DND-41 (cell line): ENCODE measurements around the gene KRTAP21-1.

Experiments used
- ATAC-seq: fragments of 200-7000 bp; cut with Tn5 transposase; 3 replicates; pipeline ENCODE4 v1.9.1; 2021; ENCODE audit warnings: low read depth; ENCODE audit not compliant: insufficient read depth
- DNase-seq: peaks from one replicate; pipeline ENCODE4 v3.0.0-alpha.2; 2020
- H2AFZ ChIP-seq: 2 replicates; pipeline ENCODE4 v1.6.0; 2012; ENCODE audit warnings: low read depth, low read length
- H3K27ac ChIP-seq: 2 replicates; pipeline ENCODE4 v1.5.1; 2012; ENCODE audit warnings: low read length, inconsistent platforms
- H3K27me3 ChIP-seq: fragments of 200-600 bp; sonication (generic); 2 replicates; pipeline ENCODE4 v1.6.0; 2012; ENCODE audit warnings: low read length, mild to moderate bottlenecking, inconsistent platforms; ENCODE audit not compliant: insufficient read depth, poor library complexity
- H3K36me3 ChIP-seq: 2 replicates; pipeline ENCODE4 v1.5.1; 2012; ENCODE audit warnings: low read length, inconsistent platforms; ENCODE audit not compliant: insufficient read depth
- H3K4me1 ChIP-seq: 2 replicates; pipeline ENCODE4 v1.5.1; 2012; ENCODE audit warnings: mild to moderate bottlenecking, low read length; ENCODE audit not compliant: insufficient read depth
- H3K4me2 ChIP-seq: 2 replicates; pipeline ENCODE4 v1.6.0; 2012; ENCODE audit warnings: mild to moderate bottlenecking, moderate library complexity, low read length, inconsistent platforms; ENCODE audit not compliant: insufficient read depth
- H3K4me3 ChIP-seq, 2 experiments: fragments of 200-600 bp in 1 of 2; shearing (Covaris generic) in 1 of 2; 2 replicates each; pipeline ENCODE4 v1.5.1; 2012 to 2016; ENCODE audit warnings: inconsistent platforms in 2 of 2, low read length in 2 of 2, mild to moderate bottlenecking in 2 of 2, low read depth in 1 of 2, moderate library complexity in 1 of 2
- H3K79me2 ChIP-seq: 2 replicates; pipeline ENCODE4 v1.6.0; 2012; ENCODE audit warnings: low read length, inconsistent platforms; ENCODE audit not compliant: insufficient read depth
- H3K9ac ChIP-seq: 2 replicates; pipeline ENCODE4 v1.6.0; 2012; ENCODE audit warnings: low read depth, mild to moderate bottlenecking, inconsistent platforms, low read length, moderate library complexity
- H3K9me3 ChIP-seq: 2 replicates; pipeline ENCODE4 v1.5.1; 2012; ENCODE audit warnings: low read length, moderate library complexity, mild to moderate bottlenecking, inconsistent platforms; ENCODE audit not compliant: insufficient read depth, severe bottlenecking
- H4K20me1 ChIP-seq: 2 replicates; pipeline ENCODE4 v1.6.0; 2012; ENCODE audit warnings: low read length; ENCODE audit not compliant: insufficient read depth
- EZH2 ChIP-seq: IDR thresholded peaks from 3 replicates; pipeline ENCODE4 v1.6.1; 2012; ENCODE audit warnings: borderline replicate concordance, low read depth, mild to moderate bottlenecking, moderate library complexity, low read length, inconsistent platforms; ENCODE audit not compliant: severe bottlenecking
- TF ChIP-seq, protein P1 (sequence below): IDR thresholded peaks from 2 replicates; pipeline ENCODE4 v1.5.1; 2012; ENCODE audit warnings: borderline replicate concordance, low read length, moderate library complexity, mild to moderate bottlenecking; ENCODE audit not compliant: poor library complexity, severe bottlenecking; ENCODE audit errors: extremely low read depth

KRTAP21-1 gene

DNA sequence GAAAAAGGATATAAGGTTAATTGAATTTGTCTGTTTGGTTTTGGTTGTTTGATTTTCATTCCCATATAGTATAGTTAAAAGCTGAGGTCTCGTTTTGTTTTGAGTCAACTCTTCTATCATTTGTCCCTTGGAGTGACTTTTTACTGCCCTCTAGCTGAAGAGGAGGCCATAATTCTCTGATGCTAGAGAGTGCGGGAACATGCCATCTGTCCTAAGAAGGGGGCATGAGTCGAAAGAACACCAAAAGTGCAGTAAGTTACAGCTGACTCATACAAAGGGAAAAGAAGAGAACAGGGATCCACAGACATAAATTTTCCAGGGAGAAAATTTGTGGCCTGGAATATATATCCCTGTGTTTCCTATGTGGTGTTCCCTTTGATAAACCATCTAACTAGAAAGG is 40.8 kb downstream of the KRTAP21-1 start:
- Histone ChIP-seq H2AFZ (no peak overlapping the region), H3K9me3 (no peaks in the 10 kb centered on the region), H3K79me2 (no peaks in the 10 kb centered on the region), H3K9ac (no peak overlapping the region), H3K4me3 (no peak overlapping the region), H4K20me1 (no peaks in the 10 kb centered on the region), H3K36me3 (no peaks in the 10 kb centered on the region), H3K4me1 (no peaks in the 10 kb centered on the region), H3K4me2 (no peak overlapping the region), H3K27me3 (no peaks in the 10 kb centered on the region), H3K27ac (no peak overlapping the region)
- ATAC-seq, result no peak
- no peak for DNase-seq
- TF ChIP-seq, protein P1, sequence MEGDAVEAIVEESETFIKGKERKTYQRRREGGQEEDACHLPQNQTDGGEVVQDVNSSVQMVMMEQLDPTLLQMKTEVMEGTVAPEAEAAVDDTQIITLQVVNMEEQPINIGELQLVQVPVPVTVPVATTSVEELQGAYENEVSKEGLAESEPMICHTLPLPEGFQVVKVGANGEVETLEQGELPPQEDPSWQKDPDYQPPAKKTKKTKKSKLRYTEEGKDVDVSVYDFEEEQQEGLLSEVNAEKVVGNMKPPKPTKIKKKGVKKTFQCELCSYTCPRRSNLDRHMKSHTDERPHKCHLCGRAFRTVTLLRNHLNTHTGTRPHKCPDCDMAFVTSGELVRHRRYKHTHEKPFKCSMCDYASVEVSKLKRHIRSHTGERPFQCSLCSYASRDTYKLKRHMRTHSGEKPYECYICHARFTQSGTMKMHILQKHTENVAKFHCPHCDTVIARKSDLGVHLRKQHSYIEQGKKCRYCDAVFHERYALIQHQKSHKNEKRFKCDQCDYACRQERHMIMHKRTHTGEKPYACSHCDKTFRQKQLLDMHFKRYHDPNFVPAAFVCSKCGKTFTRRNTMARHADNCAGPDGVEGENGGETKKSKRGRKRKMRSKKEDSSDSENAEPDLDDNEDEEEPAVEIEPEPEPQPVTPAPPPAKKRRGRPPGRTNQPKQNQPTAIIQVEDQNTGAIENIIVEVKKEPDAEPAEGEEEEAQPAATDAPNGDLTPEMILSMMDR, result no peak
- no peak for TF ChIP-seq EZH2

DNA sequence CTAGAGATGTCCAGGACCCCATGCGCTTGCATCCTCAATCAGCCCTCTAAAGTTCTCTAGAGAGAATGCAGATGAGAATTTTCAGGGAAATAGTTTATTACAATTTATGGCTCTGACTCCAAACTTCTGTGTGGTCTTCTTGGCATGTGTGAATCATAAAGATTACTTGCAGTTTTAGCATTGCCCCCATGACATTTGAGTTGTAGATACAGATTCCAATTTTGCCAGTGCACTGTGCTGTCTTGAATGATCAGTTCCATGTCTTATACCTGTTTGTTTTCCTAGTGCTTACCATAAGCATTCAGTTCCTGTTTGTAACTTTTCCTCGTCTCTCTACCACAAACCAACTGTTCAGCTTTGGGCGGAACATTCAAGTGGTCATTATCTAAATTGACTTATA is 41.5 kb downstream of the KRTAP21-1 start:
- ATAC-seq (no peak), DNase-seq (no peak)
- TF ChIP-seq, protein P1, result no peak
- TF ChIP-seq EZH2, result no peak
- Histone ChIP-seq H3K4me2 (no peak overlapping the region), H3K4me3 (no peak overlapping the region), H3K4me1 (no peaks in the 10 kb centered on the region), H3K9me3 (no peaks in the 10 kb centered on the region), H2AFZ (no peak overlapping the region), H3K9ac (no peak overlapping the region), H3K27me3 (no peaks in the 10 kb centered on the region), H4K20me1 (no peaks in the 10 kb centered on the region), H3K79me2 (no peaks in the 10 kb centered on the region), H3K36me3 (no peaks in the 10 kb centered on the region), H3K27ac (no peak overlapping the region)

DNA sequence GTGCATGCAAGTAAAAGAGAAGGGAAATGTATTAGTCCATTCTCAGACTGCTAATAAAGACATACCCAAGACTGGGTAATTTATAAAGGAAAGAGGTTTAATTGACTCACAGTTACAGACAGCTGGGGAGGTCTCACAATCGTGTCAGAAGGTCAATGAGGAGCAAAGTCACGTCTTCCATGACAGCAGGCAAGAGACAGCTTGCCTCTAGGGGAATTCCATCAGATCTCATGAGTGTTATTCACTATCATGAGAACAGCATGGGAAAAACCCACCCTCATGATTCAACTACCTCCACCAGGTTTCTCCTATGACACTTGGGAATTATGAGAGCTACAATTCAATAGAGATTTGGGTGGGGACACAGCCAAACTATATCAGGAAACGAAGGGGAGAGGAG is 44.7 kb downstream of the KRTAP21-1 start:
- no peak overlapping the region for H2AFZ ChIP-seq
- ATAC-seq (no peak), DNase-seq (no peak)
- no peak overlapping the region for H3K4me2 ChIP-seq
- no peaks in the 10 kb centered on the region for H3K36me3 ChIP-seq
- H3K4me1 ChIP-seq, result no peaks in the 10 kb centered on the region
- H3K79me2 ChIP-seq, result no peaks in the 10 kb centered on the region
- no peaks in the 10 kb centered on the region for H3K9me3 ChIP-seq
- H3K27ac ChIP-seq, result no peak overlapping the region
- no peak overlapping the region for H3K9ac ChIP-seq
- no peaks in the 10 kb centered on the region for H4K20me1 ChIP-seq
- TF ChIP-seq EZH2, result no peak
- TF ChIP-seq, protein P1, result no peak
- H3K4me3 ChIP-seq, result no peak overlapping the region
- no peaks in the 10 kb centered on the region for H3K27me3 ChIP-seq

DNA sequence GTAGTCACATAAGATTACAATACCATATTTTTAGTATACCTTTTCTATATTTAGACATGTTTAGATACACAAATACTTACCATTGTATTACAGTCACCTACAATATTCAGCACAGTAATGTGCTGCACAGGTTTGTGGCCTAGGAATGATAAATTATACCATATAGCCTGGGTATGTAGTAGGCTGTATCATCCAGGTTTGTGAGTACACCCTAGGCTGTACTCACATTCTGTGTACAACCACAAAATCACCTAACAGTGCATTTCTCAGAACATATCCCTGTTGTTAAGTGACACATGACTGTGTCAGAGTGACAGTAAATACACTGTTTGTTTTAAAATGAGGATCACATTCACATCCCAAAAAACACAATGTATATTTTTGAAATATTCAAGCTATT is 47.8 kb downstream of the KRTAP21-1 start:
- no peak overlapping the region for H3K4me3 ChIP-seq
- no peak overlapping the region for H3K27ac ChIP-seq
- H2AFZ ChIP-seq, result no peak overlapping the region
- no peak overlapping the region for H3K9ac ChIP-seq
- TF ChIP-seq, protein P1, result no peak
- no peak for TF ChIP-seq EZH2
- H3K79me2 ChIP-seq, result no peaks in the 10 kb centered on the region
- no peaks in the 10 kb centered on the region for H3K27me3 ChIP-seq
- no peak overlapping the region for H3K4me2 ChIP-seq
- H3K36me3 ChIP-seq, result no peaks in the 10 kb centered on the region
- H3K9me3 ChIP-seq, result no peaks in the 10 kb centered on the region
- ATAC-seq, result no peak
- no peaks in the 10 kb centered on the region for H4K20me1 ChIP-seq
- no peaks in the 10 kb centered on the region for H3K4me1 ChIP-seq
- no peak for DNase-seq
